GM06990 (cell line): ENCODE results near the gene SLC25A47.
"Not testable (repeated sequence)": the region's sequence is repeated elsewhere in the genome, so short reads cannot be mapped to it uniquely, and the experiment has no call there.

ENCODE experiments used
- DNase-seq: peaks from one replicate; pipeline ENCODE4 v3.0.0-alpha.2; 2011; ENCODE audit not compliant: insufficient read length; ENCODE audit errors: extremely low read depth
- H3K27me3 ChIP-seq: replicated peaks from 2 replicates; pipeline ENCODE4 v1.6.0; 2011; ENCODE audit warnings: low read length; ENCODE audit not compliant: control insufficient read depth, insufficient read depth
- H3K36me3 ChIP-seq: 2 replicates; pipeline ENCODE4 v1.5.1; 2011; ENCODE audit warnings: low read length; ENCODE audit not compliant: control insufficient read depth, insufficient read depth
- H3K4me3 ChIP-seq: replicated peaks from 2 replicates; pipeline ENCODE4 v1.5.1; 2011; ENCODE audit warnings: low read depth, mild to moderate bottlenecking, control low read depth, low read length
- TF ChIP-seq, protein P1 (sequence below): IDR thresholded peaks from 2 replicates; pipeline ENCODE4 v1.5.1; 2011; ENCODE audit warnings: low read length, control low read depth, mild to moderate bottlenecking, inconsistent platforms; ENCODE audit not compliant: insufficient read depth, poor library complexity, severe bottlenecking

SLC25A47 gene

DNA sequence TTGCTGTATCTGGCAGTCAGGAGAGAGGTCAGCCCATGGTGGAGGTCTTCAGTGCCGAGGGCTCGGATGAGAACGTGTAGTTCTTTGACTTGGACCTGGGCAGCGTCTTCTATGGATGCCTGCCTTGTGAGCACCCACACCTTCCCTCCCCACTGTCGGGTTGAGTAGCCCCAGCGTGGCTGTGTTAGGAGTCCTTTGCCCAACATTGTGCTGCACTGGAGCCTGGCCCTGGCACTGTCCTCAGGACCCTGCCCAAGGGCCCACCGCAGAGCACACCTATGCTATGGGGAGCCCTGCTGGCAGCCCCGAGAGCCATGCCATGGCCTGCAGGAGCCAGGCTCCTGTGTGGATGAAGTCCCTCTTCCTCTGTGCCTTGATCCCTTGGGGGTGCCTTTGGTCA is 43.6 kb upstream of the SLC25A47 start:
- Histone ChIP-seq H3K4me3 (no peak overlapping the region), H3K27me3 (no peaks in the 10 kb centered on the region), H3K36me3 (peaks cover 10% of the 10 kb centered on the region)
- TF ChIP-seq, protein P1, sequence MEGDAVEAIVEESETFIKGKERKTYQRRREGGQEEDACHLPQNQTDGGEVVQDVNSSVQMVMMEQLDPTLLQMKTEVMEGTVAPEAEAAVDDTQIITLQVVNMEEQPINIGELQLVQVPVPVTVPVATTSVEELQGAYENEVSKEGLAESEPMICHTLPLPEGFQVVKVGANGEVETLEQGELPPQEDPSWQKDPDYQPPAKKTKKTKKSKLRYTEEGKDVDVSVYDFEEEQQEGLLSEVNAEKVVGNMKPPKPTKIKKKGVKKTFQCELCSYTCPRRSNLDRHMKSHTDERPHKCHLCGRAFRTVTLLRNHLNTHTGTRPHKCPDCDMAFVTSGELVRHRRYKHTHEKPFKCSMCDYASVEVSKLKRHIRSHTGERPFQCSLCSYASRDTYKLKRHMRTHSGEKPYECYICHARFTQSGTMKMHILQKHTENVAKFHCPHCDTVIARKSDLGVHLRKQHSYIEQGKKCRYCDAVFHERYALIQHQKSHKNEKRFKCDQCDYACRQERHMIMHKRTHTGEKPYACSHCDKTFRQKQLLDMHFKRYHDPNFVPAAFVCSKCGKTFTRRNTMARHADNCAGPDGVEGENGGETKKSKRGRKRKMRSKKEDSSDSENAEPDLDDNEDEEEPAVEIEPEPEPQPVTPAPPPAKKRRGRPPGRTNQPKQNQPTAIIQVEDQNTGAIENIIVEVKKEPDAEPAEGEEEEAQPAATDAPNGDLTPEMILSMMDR, result no peak
- DNase-seq, result no peak

DNA sequence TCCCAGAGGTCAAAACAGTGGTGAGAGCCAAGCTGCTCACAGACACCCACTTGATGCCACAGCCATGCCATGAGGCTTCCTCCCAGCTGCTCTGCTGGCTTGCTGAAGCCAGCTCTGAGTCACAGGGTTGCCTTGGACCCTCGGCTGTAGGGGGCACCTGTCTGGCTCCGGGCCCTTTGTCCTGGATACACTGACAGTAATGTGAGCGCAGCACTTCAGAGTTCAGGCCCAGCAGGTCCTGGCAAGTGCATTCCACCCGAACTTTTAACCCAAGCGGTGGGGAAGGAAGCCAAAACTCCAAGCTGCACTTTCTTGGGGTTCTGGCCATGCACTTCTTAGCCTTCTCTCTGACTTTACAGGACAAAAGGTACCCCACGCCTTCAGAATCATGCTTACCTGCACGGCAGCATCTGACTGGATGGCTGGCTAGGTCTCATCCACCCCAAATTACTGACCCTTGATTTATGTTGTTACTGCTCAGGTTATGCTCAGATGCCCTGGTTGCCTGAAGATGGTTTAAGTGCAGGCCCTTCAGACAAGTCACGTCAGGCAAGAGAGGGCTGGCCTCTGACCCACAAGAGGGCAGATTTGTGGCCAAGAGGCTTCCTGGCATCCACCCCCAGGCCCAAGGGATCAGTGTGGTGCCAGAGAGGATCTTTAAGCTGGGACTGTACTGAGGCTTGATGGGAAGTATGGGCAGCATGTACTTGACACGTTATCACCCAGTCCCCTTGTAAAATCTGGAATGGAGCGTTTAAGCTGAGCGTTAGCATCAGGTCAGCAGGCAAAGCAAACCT is 41.7 kb upstream of the SLC25A47 start:
- H3K36me3 ChIP-seq, result peaks cover 8% of the 10 kb centered on the region
- TF ChIP-seq, protein P1, result no peak
- DNase-seq, result no peak
- no peaks in the 10 kb centered on the region for H3K27me3 ChIP-seq
- H3K4me3 ChIP-seq, result no peak overlapping the region

DNA sequence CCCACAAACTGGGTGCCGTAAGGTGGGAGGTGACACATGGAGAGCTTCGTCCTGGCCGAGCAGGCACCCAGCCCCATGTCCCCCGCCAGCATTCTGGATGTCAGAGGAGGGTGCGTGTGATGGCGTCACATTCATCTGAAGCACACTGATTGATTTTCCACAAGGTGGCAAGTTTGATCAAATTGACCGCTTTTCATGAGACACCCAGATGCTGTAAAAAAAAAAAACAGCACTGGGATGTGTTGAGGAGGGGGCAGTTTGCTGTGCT is 41.1 kb upstream of the SLC25A47 start:
- Histone ChIP-seq H3K36me3 (peaks cover 7% of the 10 kb centered on the region), H3K27me3 (no peaks in the 10 kb centered on the region), H3K4me3 (no peak overlapping the region)
- TF ChIP-seq, protein P1, result no peak
- no peak for DNase-seq

GRCh38 chr14:100282766-100283419 is 40.2 kb upstream of the SLC25A47 start:
- H3K36me3 ChIP-seq, result peaks cover 5% of the 10 kb centered on the region
- H3K4me3 ChIP-seq, result no peak overlapping the region
- DNase-seq, result no peak
- TF ChIP-seq, protein P1, result no peak
- no peaks in the 10 kb centered on the region for H3K27me3 ChIP-seq

DNA sequence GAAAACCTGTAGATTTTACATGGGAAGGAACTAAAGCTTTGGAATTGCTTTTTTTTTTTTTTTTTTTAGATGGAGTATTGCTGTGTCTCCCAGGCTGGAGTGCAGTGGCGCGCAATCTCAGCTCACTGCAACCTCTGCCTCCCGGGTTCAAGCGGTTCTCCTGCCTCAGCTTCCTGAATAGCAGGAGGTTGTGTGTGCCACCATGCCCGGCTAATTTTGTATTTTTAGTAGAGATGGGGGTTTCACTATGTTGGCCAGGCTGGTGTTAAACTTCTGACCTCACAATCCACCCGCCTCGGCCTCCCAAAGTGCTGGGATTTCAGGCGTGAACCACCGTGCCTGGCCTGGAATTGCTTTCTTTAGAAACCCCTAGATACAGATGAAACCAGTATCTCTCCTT is 39.7 kb upstream of the SLC25A47 start:
- H3K36me3 ChIP-seq, DNase-seq, H3K27me3 ChIP-seq, H3K4me3 ChIP-seq: not testable (repeated sequence)

GRCh38 chr14:100283984-100284881 is 38.9 kb upstream of the SLC25A47 start:
- Histone ChIP-seq H3K36me3 (peaks cover 5% of the 10 kb centered on the region), H3K4me3 (no peak overlapping the region), H3K27me3 (no peaks in the 10 kb centered on the region)
- DNase-seq, result no peak
- TF ChIP-seq, protein P1, result no peak
